GM11168 (cell line): ENCODE results near the gene ZCCHC8.
"Not testable (repeated sequence)": the region's sequence is repeated elsewhere in the genome, so short reads cannot be mapped to it uniquely, and the experiment has no call there.

Experiments
- in situ Hi-C: fragments of 300-500 bp; cut with MboI; formaldehyde crosslinking; loops from one replicate; pipeline ENCODE4 v1.12.0; 2022; ENCODE audit warnings: low sequenced_read_pairs; ENCODE audit not compliant: unreplicated experiment

The ZCCHC8 gene

DNA sequence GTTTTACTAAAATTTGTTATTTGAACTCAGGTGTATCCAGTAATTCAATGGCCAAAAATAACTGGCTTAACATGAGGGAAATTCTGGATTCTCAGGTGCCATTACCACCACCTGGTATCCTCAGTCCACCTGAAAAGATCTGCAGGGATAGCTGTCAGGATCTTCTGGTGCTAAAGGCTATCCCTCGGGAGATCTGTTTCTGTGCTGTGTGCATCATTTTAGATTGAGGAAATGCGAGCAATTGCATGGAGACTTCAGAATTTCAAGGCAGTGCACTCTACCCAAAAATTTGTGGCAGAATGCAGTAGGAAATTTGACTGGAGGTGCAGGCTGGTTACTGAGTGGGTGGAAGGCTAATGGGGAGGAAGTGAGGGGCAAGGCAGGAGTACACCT, 26.4 kb downstream of the ZCCHC8 start:
- in situ Hi-C loops: loop anchor here (5.0 kb wide), 1 partner anchor 82 kb away; no protein-coding TSS in a partner anchor

DNA sequence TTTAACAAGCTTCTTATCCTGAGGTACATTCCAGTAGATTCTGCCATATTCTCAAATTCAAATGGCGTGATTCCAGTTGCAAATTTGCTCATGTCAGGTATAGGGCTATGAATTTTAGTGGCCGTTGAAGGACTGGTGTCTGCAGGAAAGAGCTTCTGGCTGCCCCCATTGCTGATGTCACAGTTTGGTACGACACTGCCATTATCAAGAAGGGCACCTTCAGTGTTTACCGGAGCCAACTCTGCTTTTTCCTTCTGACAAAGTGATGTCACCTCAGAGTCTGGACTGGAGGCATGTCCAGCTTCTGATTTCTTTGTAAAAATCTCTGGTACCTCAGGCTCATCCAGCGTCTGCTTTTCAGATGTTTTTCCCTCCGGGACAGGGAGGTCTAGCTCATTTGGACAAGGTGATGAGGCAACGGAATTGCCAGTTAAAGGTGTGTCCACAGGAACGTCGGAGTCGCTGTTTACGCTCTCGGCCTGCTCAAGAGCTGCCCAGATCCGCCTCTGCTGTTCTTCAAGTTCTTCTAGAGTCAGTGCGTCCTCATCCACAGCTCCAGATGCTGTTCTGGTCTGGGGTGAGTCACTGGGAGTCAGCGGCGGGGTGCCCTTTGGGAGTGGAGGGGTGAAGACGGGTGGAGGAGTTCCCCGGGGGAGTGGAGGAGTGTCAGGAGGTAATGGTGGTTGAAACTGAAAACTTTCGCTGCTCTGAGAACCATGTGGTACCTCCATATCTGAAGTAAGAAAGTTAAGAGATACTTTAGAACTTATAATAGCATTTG, 27.0 kb downstream of the ZCCHC8 start:
- in situ Hi-C loops: loop anchor here (5.0 kb wide), 1 partner anchor 81 kb away; no protein-coding TSS in a partner anchor

DNA sequence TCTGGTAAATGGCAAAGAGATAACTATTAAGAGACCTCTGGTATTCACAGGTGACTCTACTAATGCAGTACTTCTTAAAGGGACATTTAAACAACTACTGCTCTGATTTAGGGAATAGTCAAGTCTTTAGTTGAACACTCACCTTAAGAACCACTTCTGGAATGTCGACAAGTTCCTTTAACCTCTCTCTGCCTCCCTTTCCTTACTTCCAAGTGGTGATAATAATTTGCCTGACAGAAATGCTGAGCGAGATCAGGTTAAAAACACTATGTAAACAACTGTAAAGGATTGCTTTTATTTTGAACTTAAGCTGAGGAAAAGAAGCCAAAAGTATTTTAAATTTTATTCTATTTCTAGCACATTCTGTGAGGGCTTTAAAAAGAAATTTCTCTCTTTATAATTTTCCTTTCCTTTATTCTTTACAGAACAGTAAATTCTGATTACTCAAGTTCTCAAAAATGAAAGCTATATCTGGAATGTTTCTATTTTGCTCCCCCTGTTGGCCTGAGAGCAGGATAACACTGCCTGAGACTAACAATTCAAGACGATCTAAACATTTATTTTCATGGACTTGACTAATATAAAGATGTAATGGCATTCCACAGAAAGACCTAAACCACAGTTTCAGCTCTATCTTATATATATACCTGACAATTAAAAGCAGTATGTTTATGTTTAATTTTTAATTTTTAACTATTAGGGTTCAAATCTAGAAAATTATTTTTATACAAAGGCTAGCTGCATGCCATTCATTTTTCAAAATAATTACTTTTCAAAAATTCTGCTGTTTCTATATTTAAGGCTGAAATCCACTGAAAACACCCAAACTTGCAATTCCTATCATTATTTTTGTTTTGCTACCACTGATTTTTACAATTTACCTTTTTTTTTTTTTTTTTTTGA, 29.2 kb downstream of the ZCCHC8 start:
- in situ Hi-C loops: loop anchor here (5.0 kb wide), 1 partner anchor 79 kb away; no protein-coding TSS in a partner anchor

- in situ Hi-C loops: loop anchor here (5.0 kb wide), 1 partner anchor 78 kb away; no protein-coding TSS in a partner anchor
These were observed 30.2 kb downstream of the ZCCHC8 start for GRCh38 chr12:122470576-122470975.

DNA sequence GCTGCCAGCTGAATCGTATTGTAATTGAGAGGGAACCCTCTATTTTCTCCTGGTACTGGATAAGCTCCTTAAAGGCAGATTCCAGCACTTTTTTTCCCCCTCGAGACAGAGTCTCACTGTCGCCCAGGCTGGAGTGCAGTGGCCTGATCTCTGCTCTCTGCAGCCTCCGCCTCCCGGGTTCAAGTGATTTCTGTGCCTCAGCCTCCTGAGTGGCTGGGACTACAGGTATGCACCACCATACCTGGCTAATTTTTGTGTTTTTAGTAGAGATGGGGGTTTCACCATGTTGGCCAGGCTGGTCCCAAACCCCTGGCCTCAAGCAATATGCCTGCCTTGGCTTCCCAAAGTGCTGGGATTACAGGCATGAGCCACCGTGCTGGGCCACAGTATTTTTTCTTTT, 30.9 kb downstream of the ZCCHC8 start:
- in situ Hi-C loops: loop anchor here (5.0 kb wide), 1 partner anchor 78 kb away; no protein-coding TSS in a partner anchor

GRCh38 chr12:122467983-122468382, 32.7 kb downstream of the ZCCHC8 start:
- in situ Hi-C loops: no loop called here

- in situ Hi-C loops: not testable (repeated sequence)
These were observed 36.3 kb downstream of the ZCCHC8 start for GRCh38 chr12:122464317-122465042.

DNA sequence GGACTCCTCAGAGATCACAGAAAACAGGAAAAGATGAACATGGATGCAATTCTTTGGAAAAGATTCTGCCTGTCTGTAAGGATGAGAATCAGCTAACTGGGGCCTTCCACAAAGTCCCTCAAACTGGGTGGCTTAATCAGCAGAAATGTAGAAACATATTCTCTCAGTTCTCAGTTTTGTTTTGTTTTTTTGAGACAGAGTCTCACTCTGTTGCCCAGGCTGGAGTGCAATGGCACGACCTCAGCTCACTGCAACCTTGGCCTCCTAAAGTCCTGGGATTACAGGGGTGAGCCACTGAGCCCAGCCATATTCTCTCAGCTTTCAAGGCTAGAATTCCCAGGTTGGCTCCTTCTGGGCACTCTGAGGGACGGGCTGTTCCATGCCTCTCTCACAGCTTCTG, 40.1 kb downstream of the ZCCHC8 start:
- in situ Hi-C loops: no loop called here

DNA sequence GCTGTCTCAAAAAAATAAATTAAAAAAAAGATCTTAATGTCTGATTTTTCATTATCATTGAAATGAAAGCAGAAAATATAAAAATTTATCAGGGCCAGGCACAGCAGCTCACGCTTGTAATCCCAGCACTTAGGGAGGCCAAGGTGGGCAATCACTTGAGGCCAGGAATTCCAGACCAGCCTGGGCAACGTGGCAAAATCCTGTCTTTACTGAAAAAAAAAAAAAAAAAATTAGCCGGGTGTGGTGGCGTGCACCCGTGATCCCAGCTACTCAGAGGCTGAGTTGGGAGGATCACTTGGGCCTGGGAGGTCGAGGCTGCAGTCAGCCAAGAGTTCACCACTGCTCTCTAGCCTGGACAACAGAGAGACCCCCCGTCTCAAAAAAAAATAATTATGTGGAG, 40.7 kb downstream of the ZCCHC8 start:
- in situ Hi-C loops: no loop called here

DNA sequence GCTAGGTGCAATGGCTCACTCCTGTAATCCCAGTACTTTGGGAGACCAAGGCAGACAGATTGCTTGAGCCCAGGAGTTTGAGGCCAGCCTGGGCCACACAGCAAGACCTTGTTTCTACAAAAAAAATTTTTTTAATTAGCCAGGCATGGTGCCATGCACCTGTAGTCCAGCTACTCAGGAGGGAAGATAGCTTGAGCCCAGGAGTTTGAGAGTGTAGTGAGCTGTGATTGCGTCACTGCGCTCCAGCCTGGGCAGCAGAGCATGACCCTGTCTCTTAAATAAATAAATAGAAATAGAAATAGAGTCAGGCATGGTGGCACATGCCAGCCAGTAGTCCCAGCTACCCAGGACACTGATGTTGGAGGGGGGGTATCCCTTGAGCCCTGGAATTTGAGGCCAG, 41.5 kb downstream of the ZCCHC8 start:
- in situ Hi-C loops: no loop called here

GRCh38 chr12:122458105-122459035, 42.4 kb downstream of the ZCCHC8 start:
- in situ Hi-C loops: no loop called here

DNA sequence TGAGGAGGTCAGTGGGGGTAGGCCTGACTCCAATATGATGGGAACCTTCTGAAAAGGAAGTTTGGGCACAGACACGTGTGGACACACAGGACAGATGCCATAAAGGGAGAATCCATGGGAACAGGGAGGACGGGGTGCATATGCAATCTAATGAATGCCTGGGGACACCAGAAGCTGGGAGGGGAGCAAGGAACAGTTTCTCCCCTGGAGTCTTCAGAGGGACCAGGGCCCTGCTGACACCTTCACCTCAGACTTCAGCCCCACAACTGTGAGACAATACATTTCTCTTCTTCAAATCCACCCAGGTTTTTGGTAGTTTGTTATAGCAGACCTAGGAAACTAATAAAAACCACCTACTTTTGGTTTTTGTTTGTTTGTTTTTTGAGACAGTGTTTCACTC, 43.1 kb downstream of the ZCCHC8 start:
- in situ Hi-C loops: no loop called here

GRCh38 chr12:122454739-122455138, 46.0 kb downstream of the ZCCHC8 start:
- in situ Hi-C loops: no loop called here

DNA sequence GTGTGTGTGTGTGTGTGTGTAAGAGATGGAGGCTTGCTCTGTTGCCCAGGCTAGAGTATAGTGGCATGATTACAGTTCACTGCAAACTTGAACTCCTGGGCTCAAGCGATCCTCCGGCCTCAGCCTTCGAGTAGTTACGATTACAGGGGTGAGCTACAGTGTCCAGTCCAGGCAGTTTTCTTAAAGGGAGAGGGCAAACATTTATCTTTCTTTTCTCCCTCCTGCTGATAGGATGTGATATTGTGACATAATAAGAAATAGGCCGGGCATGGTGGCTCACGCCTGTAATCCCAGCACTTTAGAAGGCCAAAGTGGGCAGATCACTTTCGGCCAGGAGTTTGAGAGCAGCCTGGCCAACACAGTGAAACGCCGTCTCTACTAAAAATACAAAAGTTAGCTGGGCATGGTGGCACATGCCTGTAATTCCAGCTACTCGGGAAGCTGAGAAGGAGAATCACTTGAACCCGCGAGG, 46.4 kb downstream of the ZCCHC8 start:
- in situ Hi-C loops: no loop called here

GRCh38 chr12:122452701-122453285, 47.9 kb downstream of the ZCCHC8 start:
- in situ Hi-C loops: no loop called here

GRCh38 chr12:122449317-122449716, 51.4 kb downstream of the ZCCHC8 start:
- in situ Hi-C loops: no loop called here

GRCh38 chr12:122447825-122448224, 52.9 kb downstream of the ZCCHC8 start:
- in situ Hi-C loops: not testable (repeated sequence)

DNA sequence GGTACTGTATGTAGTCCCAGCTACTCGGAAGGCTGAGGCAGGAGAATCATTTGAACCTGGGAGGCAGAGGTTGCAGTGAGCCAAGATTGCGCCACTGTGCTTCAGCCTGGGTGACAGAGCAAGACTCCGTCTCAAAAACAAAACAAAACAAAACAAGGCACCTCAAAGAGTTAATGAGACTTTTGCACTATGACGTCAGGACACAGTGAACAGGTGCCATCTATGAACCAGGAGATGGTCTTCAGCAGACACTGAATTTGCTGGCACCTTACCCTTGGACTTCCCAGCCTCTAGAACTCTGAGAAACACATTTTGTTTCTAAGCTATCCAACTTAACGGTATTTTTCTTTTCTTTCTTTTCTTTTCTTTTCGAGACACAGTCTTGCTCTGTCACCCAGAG, 54.3 kb downstream of the ZCCHC8 start:
- in situ Hi-C loops: not testable (repeated sequence)

DNA sequence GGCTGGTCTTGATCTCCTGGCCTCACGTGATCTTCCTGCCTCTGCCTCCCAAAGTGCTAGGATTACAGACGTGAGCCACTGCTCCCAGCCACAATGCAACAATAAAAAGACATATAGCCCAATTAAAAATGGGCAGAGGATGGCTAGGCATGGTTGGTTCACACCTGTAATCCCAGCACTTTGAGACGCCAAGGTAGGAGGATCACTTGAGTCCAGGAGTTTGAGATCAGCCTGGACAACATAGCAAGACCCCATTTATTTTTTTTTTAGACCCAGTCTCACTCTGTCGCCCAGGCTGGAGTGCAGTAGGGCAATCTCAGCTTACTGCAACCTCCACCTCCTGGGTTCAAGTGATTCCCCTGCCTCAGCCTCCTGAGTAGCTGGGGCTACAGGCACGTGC, 56.7 kb downstream of the ZCCHC8 start:
- in situ Hi-C loops: not testable (repeated sequence)
